ENCODE measurements around the gene AGMO.

The AGMO gene

DNA sequence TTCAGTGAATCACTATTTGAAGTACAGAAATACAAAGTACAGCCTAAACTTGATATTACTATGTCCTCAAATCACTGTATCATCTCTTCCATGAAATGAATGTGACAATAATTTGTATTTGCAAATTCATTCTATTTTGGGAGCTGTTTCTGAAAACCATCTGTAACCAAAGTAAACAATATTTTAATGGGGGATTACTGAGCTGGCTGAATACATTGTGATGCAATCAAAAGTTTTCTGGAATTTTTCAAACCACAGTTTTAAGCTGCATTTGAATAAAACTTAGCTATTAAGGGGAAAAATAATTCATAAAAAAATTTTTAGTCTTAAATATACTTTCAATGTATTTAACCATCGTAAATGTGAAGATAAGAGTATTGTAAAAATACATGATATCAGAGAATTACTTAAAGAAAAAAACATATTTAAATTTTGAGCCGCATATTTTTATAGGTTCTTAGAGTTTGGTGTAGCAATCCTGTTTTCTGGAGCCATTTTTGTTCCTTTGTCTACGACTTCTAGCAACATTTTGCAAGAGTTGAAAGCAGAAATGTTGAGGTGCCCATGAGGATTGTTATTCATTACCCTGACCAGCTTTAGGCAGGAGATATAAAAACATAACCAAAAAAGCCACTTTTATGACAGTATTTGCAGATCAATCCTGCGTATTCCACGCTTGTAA is 45.9 kb upstream of the AGMO start:
- H3K4me1 ChIP-seq (ENCODE audit: insufficient read depth, low read length, poor library complexity, severe bottlenecking) = no peaks in the 10 kb centered on the region
- no peaks in the 10 kb centered on the region for H3K9me3 ChIP-seq (ENCODE audit: insufficient read depth, low read depth, low read length)
- no peaks in the 10 kb centered on the region for H4K20me1 ChIP-seq (ENCODE audit: insufficient read depth, low read length, poor library complexity, severe bottlenecking)
- no peaks in the 10 kb centered on the region for H3K36me3 ChIP-seq (ENCODE audit: insufficient read depth, low read length)
- no peak overlapping the region for H3K4me3 ChIP-seq (ENCODE audit: low read length, poor library complexity, severe bottlenecking)
- no peak overlapping the region for H3K4me2 ChIP-seq (ENCODE audit: low read depth, low read length, poor library complexity, severe bottlenecking)
- H3K9me2 ChIP-seq (replicated peaks; ENCODE audit: low read depth, low read length) = no peaks in the 10 kb centered on the region
- no peak for TF ChIP-seq EZH2phosphoT487 (IDR thresholded peaks at IDR 0.05; ENCODE audit: borderline replicate concordance)
- TF ChIP-seq, protein P1, sequence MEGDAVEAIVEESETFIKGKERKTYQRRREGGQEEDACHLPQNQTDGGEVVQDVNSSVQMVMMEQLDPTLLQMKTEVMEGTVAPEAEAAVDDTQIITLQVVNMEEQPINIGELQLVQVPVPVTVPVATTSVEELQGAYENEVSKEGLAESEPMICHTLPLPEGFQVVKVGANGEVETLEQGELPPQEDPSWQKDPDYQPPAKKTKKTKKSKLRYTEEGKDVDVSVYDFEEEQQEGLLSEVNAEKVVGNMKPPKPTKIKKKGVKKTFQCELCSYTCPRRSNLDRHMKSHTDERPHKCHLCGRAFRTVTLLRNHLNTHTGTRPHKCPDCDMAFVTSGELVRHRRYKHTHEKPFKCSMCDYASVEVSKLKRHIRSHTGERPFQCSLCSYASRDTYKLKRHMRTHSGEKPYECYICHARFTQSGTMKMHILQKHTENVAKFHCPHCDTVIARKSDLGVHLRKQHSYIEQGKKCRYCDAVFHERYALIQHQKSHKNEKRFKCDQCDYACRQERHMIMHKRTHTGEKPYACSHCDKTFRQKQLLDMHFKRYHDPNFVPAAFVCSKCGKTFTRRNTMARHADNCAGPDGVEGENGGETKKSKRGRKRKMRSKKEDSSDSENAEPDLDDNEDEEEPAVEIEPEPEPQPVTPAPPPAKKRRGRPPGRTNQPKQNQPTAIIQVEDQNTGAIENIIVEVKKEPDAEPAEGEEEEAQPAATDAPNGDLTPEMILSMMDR (conservative IDR thresholded peaks at IDR 0.05; ENCODE audit: low read length) = no peak
- no peaks in the 10 kb centered on the region for H3F3A ChIP-seq (ENCODE audit: low read depth)
- no peaks in the 10 kb centered on the region for H3K79me2 ChIP-seq (ENCODE audit: insufficient read depth, low read length)
- no peak overlapping the region for H3K9ac ChIP-seq (ENCODE audit: low read depth, low read length, poor library complexity, severe bottlenecking)
- no peaks in the 10 kb centered on the region for H3K27me3 ChIP-seq (ENCODE audit: insufficient read depth, low read length, poor library complexity, severe bottlenecking)
- no peak overlapping the region for H2AFZ ChIP-seq (ENCODE audit: low read length)

DNA sequence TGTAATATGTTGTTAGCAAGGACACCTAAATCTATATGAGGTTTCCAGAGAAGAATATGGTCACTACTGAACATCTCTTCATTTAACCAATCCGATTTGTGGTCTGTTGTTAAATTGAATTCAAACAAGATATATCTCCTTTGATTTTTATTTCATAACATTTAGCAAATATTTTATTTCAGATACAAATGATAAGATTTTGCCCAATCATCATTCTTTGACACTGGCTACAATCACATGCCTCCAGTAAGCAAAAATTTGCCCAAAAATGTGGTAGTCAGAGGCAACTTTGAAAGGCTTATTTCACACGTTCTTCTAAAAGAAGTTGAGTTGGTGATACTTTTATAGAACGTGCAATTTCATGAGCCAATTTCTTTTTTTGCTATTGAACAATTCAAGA is 44.7 kb upstream of the AGMO start:
- Histone ChIP-seq H3K27me3 (ENCODE audit: insufficient read depth, low read length, poor library complexity, severe bottlenecking) (no peaks in the 10 kb centered on the region), H3K4me1 (ENCODE audit: insufficient read depth, low read length, poor library complexity, severe bottlenecking) (no peaks in the 10 kb centered on the region), H3F3A (ENCODE audit: low read depth) (no peaks in the 10 kb centered on the region), H3K4me2 (ENCODE audit: low read depth, low read length, poor library complexity, severe bottlenecking) (no peak overlapping the region), H3K79me2 (ENCODE audit: insufficient read depth, low read length) (no peaks in the 10 kb centered on the region), H4K20me1 (ENCODE audit: insufficient read depth, low read length, poor library complexity, severe bottlenecking) (no peaks in the 10 kb centered on the region), H3K9ac (ENCODE audit: low read depth, low read length, poor library complexity, severe bottlenecking) (no peak overlapping the region), H3K9me3 (ENCODE audit: insufficient read depth, low read depth, low read length) (no peaks in the 10 kb centered on the region), H3K9me2 (replicated peaks; ENCODE audit: low read depth, low read length) (no peaks in the 10 kb centered on the region), H3K4me3 (ENCODE audit: low read length, poor library complexity, severe bottlenecking) (no peak overlapping the region), H2AFZ (ENCODE audit: low read length) (no peak overlapping the region), H3K36me3 (ENCODE audit: insufficient read depth, low read length) (no peaks in the 10 kb centered on the region)
- TF ChIP-seq, protein P1 (conservative IDR thresholded peaks at IDR 0.05; ENCODE audit: low read length) = no peak
- no peak for TF ChIP-seq EZH2phosphoT487 (IDR thresholded peaks at IDR 0.05; ENCODE audit: borderline replicate concordance)

DNA sequence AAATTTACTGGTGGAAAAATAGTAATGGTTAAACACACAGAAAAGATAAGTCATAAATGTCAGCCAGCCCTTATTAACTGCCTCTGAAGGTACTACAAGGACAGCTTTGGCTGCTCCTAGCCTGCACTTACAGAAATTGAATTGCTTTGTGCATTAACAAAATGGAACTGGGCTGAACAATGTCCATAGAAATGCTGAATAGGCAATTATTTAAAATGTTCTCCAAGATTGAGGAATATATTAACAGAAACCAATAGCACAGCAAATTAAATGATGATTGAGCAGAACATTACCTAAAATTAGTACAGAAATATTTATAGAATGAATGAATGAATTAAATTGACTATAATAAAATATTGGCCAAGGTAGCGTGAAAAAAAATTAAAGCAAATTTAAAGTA is 42.4 kb upstream of the AGMO start:
- H3K9me3 ChIP-seq (ENCODE audit: insufficient read depth, low read depth, low read length) = peaks cover 5% of the 10 kb centered on the region; the same call in 1 of the 2 replicates
- no peaks in the 10 kb centered on the region for H3F3A ChIP-seq (ENCODE audit: low read depth)
- H3K9me2 ChIP-seq (replicated peaks; ENCODE audit: low read depth, low read length) = no peaks in the 10 kb centered on the region
- H3K79me2 ChIP-seq (ENCODE audit: insufficient read depth, low read length) = no peaks in the 10 kb centered on the region
- no peak for TF ChIP-seq EZH2phosphoT487 (IDR thresholded peaks at IDR 0.05; ENCODE audit: borderline replicate concordance)
- TF ChIP-seq, protein P1 (conservative IDR thresholded peaks at IDR 0.05; ENCODE audit: low read length) = no peak
- no peaks in the 10 kb centered on the region for H4K20me1 ChIP-seq (ENCODE audit: insufficient read depth, low read length, poor library complexity, severe bottlenecking)
- H3K9ac ChIP-seq (ENCODE audit: low read depth, low read length, poor library complexity, severe bottlenecking) = no peak overlapping the region
- no peaks in the 10 kb centered on the region for H3K4me1 ChIP-seq (ENCODE audit: insufficient read depth, low read length, poor library complexity, severe bottlenecking)
- H3K36me3 ChIP-seq (ENCODE audit: insufficient read depth, low read length) = no peaks in the 10 kb centered on the region
- no peak overlapping the region for H2AFZ ChIP-seq (ENCODE audit: low read length)
- no peak overlapping the region for H3K4me2 ChIP-seq (ENCODE audit: low read depth, low read length, poor library complexity, severe bottlenecking)
- no peak overlapping the region for H3K4me3 ChIP-seq (ENCODE audit: low read length, poor library complexity, severe bottlenecking)
- no peaks in the 10 kb centered on the region for H3K27me3 ChIP-seq (ENCODE audit: insufficient read depth, low read length, poor library complexity, severe bottlenecking)

Measured in Loucy (cell line).